ENCODE results near the gene MCM9. TPM values are rescaled to one million over a fixed set of nuclear protein-coding genes. Genes with fewer than 3 reads are reported as not detected.

Gene MCM9
- total RNA-seq, 1 experiment from 2014 or later, result 14.4 TPM

DNA sequence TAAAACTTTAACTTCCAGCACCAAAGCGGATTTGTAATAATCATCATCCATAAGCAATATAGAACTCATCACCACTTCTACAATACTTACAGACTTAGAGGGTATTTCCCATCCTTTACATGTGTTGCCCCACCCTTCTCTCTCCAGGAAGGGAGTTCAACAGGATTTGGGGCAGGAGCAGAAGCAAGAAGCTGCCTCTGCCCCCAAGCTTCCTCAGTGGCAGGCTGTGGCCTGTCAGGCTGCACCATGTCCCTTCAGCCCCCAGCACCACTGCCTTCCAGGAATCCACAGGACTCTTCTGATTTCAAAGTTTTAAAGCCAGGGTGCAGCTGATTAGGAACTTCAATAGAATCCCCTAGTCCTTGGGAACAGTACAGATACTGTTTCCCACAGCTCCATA is 36.7 kb upstream of the MCM9 start:
- Mint-ChIP-seq H3K9me3 (ENCODE audit: unreplicated experiment) (no peaks in the 10 kb centered on the region), H3K4me1 (ENCODE audit: low read depth, unreplicated experiment) (no peaks in the 10 kb centered on the region), H3K4me3 (ENCODE audit: unreplicated experiment) (no peak overlapping the region), H3K27me3 (ENCODE audit: insufficient read depth, unreplicated experiment) (no peaks in the 10 kb centered on the region), H3K36me3 (ENCODE audit: insufficient read depth, unreplicated experiment) (no peaks in the 10 kb centered on the region), H3K27ac (ENCODE audit: unreplicated experiment) (no peak overlapping the region)
- no peak for DNase-seq
- Histone ChIP-seq H3K4me3 (ENCODE audit: low read depth, low read length) (no peak overlapping the region), H3K27me3 (replicated peaks; ENCODE audit: control insufficient read depth, insufficient read depth, low read length) (no peaks in the 10 kb centered on the region), H3K9me3 (no peaks in the 10 kb centered on the region), H3K4me1 (no peaks in the 10 kb centered on the region), H3K36me3 (ENCODE audit: control insufficient read depth, insufficient read depth, low read length) (no peaks in the 10 kb centered on the region)
- TF ChIP-seq, protein P1, sequence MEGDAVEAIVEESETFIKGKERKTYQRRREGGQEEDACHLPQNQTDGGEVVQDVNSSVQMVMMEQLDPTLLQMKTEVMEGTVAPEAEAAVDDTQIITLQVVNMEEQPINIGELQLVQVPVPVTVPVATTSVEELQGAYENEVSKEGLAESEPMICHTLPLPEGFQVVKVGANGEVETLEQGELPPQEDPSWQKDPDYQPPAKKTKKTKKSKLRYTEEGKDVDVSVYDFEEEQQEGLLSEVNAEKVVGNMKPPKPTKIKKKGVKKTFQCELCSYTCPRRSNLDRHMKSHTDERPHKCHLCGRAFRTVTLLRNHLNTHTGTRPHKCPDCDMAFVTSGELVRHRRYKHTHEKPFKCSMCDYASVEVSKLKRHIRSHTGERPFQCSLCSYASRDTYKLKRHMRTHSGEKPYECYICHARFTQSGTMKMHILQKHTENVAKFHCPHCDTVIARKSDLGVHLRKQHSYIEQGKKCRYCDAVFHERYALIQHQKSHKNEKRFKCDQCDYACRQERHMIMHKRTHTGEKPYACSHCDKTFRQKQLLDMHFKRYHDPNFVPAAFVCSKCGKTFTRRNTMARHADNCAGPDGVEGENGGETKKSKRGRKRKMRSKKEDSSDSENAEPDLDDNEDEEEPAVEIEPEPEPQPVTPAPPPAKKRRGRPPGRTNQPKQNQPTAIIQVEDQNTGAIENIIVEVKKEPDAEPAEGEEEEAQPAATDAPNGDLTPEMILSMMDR (IDR thresholded peaks at IDR 0.05; ENCODE audit: insufficient read depth in 1 of 2, low read depth in 1 of 2, low read length in 1 of 2, severe bottlenecking in 1 of 2, unreplicated experiment in 1 of 2), result no peak
- ChIA-PET CTCF (interaction anchor here (1.3 kb wide), 1 partner anchor 139 kb away, joined by 3 read pairs; no protein-coding TSS in a partner anchor), POLR2A (no interaction called here)
- no TSS peak for BruUV-seq (replicated peaks)
- intact Hi-C loops (cut with micrococcal nuclease; ENCODE audit: unreplicated experiment), result no loop called here

DNA sequence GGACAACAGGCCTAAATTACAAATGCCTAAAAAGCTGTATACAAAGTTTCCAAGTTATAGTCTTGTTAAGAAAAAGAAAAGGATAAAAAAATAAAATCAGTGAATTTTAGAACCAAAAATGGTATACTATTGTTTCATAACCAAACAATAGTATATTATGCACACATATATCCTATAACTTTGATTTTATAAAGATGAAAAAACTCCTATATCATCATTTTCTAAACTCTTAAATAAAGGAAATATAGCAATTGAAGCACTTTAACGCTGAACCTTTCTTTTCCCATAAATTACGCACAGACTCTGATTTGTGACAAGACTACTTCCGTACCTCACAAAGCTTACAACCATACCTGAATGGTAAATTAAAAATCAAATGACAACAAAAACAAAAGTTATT is 35.9 kb upstream of the MCM9 start:
- H3K4me1 Mint-ChIP-seq (ENCODE audit: low read depth, unreplicated experiment), result no peaks in the 10 kb centered on the region
- Histone ChIP-seq H3K27me3 (replicated peaks; ENCODE audit: control insufficient read depth, insufficient read depth, low read length) (no peaks in the 10 kb centered on the region), H3K4me1 (0 out of 2 replicates have a peak, but pooled peaks cover 5% of the 10 kb centered on the region), H3K4me3 (ENCODE audit: low read depth, low read length) (no peak overlapping the region), H3K36me3 (ENCODE audit: control insufficient read depth, insufficient read depth, low read length) (no peaks in the 10 kb centered on the region), H3K9me3 (no peaks in the 10 kb centered on the region)
- H3K27me3 Mint-ChIP-seq (ENCODE audit: insufficient read depth, unreplicated experiment), result no peaks in the 10 kb centered on the region
- TF ChIP-seq, protein P1 (IDR thresholded peaks at IDR 0.05; ENCODE audit: insufficient read depth in 1 of 2, low read depth in 1 of 2, low read length in 1 of 2, severe bottlenecking in 1 of 2, unreplicated experiment in 1 of 2), result no peak
- no peak overlapping the region for H3K27ac Mint-ChIP-seq (ENCODE audit: unreplicated experiment)
- no TSS peak for BruUV-seq (replicated peaks)
- no peak overlapping the region for H3K4me3 Mint-ChIP-seq (ENCODE audit: unreplicated experiment)
- ChIA-PET POLR2A (no interaction called here), CTCF (interaction anchor here (1.3 kb wide), 1 partner anchor 140 kb away, joined by 3 read pairs; no protein-coding TSS in a partner anchor)
- H3K36me3 Mint-ChIP-seq (ENCODE audit: insufficient read depth, unreplicated experiment), result no peaks in the 10 kb centered on the region
- intact Hi-C loops (cut with micrococcal nuclease; ENCODE audit: unreplicated experiment), result no loop called here
- no peaks in the 10 kb centered on the region for H3K9me3 Mint-ChIP-seq (ENCODE audit: unreplicated experiment)
- no peak for DNase-seq

DNA sequence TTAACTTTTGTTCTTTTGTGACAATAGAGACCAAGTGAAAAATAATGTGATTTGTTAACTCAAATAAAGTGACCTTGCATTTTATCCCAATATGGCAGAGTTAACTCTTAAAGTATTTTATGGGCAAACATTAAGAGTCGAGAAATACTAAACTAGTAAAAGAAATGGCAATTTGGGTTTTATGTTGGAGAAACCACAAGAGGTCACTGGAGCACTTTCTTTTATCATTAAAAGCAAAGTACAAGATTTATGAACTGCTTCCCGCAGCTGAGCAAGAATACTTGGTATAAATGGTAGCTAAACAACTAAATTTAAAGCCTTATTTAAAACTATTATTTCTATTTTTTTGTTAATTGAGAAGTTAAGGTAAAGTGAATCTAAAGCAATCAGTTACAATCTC is 33.5 kb upstream of the MCM9 start:
- BruUV-seq (replicated peaks), result no TSS peak
- no peaks in the 10 kb centered on the region for H3K4me1 Mint-ChIP-seq (ENCODE audit: low read depth, unreplicated experiment)
- no peaks in the 10 kb centered on the region for H3K27me3 ChIP-seq (replicated peaks; ENCODE audit: control insufficient read depth, insufficient read depth, low read length)
- H3K4me3 Mint-ChIP-seq (ENCODE audit: unreplicated experiment), result no peak overlapping the region
- 0 out of 2 replicates have a peak, but pooled peaks cover 7% of the 10 kb centered on the region for H3K4me1 ChIP-seq
- H3K9me3 Mint-ChIP-seq (ENCODE audit: unreplicated experiment), result no peaks in the 10 kb centered on the region
- H3K4me3 ChIP-seq (ENCODE audit: low read depth, low read length), result no peak overlapping the region
- no peak overlapping the region for H3K27ac Mint-ChIP-seq (ENCODE audit: unreplicated experiment)
- ChIA-PET CTCF (interaction anchor here (0.7 to 1.9 kb wide), 6 partner anchors 59 to 142 kb away, joined by 3 to 19 read pairs (median 5); partner anchors contain the start of gene FAM184A), POLR2A (no interaction called here)
- H3K9me3 ChIP-seq, result no peaks in the 10 kb centered on the region
- H3K36me3 ChIP-seq (ENCODE audit: control insufficient read depth, insufficient read depth, low read length), result no peaks in the 10 kb centered on the region
- no peaks in the 10 kb centered on the region for H3K36me3 Mint-ChIP-seq (ENCODE audit: insufficient read depth, unreplicated experiment)
- H3K27me3 Mint-ChIP-seq (ENCODE audit: insufficient read depth, unreplicated experiment), result no peaks in the 10 kb centered on the region
- TF ChIP-seq, protein P1 (IDR thresholded peaks at IDR 0.05; ENCODE audit: insufficient read depth in 1 of 2, low read depth in 1 of 2, low read length in 1 of 2, severe bottlenecking in 1 of 2, unreplicated experiment in 1 of 2), result peak; percentile 29 to 35
- intact Hi-C loops (cut with micrococcal nuclease; ENCODE audit: unreplicated experiment), result loop anchor here (1.0 to 10.0 kb wide), 4 partner anchors 67 to 376 kb away; partner anchors contain the start of genes FAM184A and MAN1A1
- peak in 1 of 2 experiments; percentile 12 for DNase-seq
